ENCODE results near the gene ING1.
"Not testable (repeated sequence)": the region's sequence is repeated elsewhere in the genome, so short reads cannot be mapped to it uniquely, and the experiment has no call there.

Gene ING1

GRCh38 chr13:110715395-110716246 lies 2.1 kb downstream of the ING1 start:
- DNase-seq (ENCODE audit: low read depth in 2 of 2), result peak; percentile 100

GRCh38 chr13:110716247-110716515 lies 2.7 kb downstream of the ING1 start:
- no peak for DNase-seq (ENCODE audit: low read depth in 2 of 2)

- DNase-seq (ENCODE audit: low read depth in 2 of 2), result no peak
Observed at GRCh38 chr13:110719036-110719710, 5.7 kb downstream of the ING1 start.

- DNase-seq (ENCODE audit: low read depth in 2 of 2), result no peak
Observed at GRCh38 chr13:110722971-110723370, 9.5 kb downstream of the ING1 start.

DNA sequence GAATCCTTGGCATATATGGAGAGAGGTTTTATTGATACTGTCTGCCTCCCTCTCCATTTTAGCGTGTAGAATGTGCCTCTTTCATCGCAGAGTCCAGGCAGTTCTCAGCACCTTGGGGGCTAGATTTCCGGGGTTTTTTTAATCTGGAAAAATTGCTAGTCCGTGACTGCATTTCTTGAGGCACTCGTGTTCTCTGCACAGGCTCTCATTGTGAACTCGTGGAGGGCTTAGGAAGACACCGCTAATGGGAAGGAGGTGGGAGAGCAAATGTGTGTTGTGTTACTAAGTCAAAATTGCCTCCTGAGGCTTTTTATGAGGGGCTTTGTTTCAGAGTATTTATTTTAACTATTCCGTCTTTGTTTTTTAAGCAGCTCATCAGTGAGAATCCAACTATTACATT lies 10.1 kb downstream of the ING1 start:
- no peak for DNase-seq (ENCODE audit: low read depth in 2 of 2)

DNA sequence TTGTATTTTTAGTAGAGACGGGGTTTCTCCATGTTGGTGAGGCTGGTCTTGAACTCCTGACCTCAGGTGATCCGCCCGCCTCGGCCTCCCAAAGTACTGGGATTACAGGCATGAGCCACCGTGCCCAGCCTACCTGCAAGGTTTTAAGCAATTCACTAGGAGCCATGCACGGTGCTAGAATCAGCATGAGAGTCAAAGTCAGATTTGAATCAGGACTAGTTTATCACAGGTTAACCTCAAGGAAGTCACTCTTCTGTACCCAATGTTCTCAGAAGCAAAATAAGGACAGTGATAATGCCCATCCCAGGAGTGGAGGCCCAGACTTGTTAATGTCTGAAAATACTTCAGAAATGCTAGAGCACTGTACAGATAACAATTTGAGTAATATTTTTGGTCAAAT lies 12.7 kb downstream of the ING1 start:
- DNase-seq (ENCODE audit: low read depth in 2 of 2), result not testable (repeated sequence)

DNA sequence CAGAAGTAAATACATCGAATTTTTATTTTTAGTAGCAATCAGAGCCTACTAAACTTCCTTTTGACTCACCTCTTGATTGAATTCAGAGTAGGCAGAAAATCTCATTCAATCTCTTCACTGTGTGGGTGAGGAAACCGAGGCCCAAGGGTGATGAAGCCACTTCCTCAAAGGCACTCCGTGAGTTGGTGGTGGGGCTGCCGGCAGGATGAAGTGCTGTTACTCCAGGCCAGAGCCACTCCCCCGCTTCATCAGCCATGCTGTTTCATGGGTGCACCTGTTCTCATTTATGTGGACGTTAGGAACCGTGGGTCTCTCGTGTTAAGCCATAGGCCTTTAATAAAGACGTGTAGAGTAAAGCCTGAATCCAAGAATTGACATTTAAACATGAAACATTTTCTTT lies 13.2 kb downstream of the ING1 start:
- no peak for DNase-seq (ENCODE audit: low read depth in 2 of 2)

GRCh38 chr13:110731072-110731471 lies 17.6 kb downstream of the ING1 start:
- no peak for DNase-seq (ENCODE audit: low read depth in 2 of 2)

DNA sequence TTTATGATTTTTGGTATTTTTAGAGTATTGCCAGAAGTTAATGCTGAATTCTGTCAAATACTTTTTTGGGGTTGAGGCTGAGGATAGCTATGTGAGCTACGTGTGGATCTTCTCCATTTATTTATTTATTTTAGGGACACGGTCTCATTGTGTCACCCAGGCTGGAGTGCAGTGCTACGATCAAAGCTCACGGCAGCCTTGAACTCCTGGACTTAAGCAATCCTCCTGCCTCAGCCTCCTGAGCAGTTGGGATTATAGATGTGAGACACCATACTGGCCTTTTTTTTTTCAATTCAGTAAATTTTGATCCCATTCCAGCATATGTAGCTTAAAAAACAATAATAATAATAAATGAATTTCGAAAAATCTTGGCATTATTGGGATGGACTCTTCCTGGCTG lies 21.1 kb downstream of the ING1 start:
- DNase-seq (ENCODE audit: low read depth in 2 of 2), result no peak

DNA sequence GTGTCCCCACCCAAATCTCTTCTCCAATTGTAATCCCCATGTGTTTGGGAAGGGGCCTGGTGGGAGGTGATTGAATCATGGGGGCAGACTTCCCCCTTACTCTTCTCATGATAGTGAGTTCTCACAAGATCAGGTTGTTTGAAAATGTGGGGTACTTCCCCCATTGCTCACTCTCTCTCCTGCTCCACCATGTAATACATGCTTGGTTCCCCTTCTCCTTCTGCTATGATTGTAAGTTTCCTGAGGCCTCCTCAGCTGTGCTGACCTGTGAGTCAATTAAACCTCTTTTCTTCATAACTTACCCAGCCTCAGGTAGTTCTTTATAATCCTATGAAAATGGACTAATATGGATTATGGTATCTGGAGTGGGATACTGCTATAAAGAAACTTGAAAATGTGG lies 24.1 kb downstream of the ING1 start:
- DNase-seq (ENCODE audit: low read depth in 2 of 2), result no peak

GRCh38 chr13:110743687-110744086 lies 30.2 kb downstream of the ING1 start:
- DNase-seq (ENCODE audit: low read depth in 2 of 2), result no peak

DNA sequence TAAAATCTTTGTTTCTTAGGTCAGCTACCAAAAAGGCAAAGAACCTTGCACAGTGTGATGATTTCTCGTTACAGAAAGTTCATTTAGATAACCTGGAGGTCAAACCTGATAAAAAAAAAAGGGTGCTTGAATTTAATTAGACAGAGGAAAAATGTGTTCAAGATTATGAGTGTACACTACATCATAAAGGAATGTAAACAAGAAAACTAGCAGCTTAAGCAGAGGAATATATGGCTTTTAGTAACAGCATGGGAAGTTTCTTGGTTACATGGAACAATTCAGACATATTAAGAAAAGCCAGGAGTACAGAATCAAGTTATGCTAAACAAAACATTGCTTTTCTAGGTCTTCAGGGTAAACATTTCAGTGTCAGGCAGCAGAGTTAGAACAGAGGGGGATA lies 32.9 kb downstream of the ING1 start:
- no peak for DNase-seq (ENCODE audit: low read depth in 2 of 2)

DNA sequence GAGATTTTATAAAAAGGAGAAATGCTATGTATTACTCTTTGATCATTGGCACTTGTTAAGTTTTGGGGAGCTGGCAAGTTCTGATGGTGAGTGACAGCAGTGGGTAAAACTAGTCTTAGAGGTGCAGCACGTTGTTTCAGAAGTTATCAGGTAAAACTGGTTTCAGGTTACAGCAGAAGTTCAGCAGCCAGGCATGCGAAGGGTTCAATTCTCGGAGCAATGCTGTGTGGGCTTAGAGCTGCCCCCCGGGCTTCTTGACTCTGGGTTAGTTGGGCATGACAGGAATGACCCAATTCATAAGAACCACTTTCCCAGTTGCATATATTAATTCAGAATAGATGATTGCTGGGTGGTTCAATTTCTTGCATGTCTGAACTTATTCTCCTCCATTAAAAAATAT lies 34.8 kb downstream of the ING1 start:
- DNase-seq (ENCODE audit: low read depth in 2 of 2), result no peak

- peak in 1 of 2 experiments; percentile 25 for DNase-seq (ENCODE audit: low read depth in 2 of 2)
Observed at GRCh38 chr13:110756219-110756631, 42.7 kb downstream of the ING1 start.

DNA sequence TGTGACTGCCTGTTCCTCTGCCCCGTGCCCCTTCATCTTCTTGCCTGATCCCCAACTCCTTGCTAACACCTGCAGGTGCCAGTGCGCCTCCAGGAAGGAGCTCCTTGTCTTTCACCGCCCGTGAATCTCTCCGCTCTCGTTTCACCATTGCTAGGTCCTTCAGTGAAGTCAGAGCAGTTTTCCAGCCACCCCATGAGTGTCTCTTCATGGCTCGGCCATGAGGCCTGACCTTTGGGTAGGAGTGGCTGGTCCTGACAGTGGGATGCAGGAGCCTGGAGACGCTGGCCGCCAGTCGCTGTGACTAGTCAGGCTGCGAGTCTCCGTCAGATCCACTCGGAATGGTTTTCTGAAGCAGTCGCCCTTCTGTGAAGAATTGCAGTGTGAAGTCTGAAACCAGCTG lies 43.8 kb downstream of the ING1 start:
- no peak for DNase-seq (ENCODE audit: low read depth in 2 of 2)

DNA sequence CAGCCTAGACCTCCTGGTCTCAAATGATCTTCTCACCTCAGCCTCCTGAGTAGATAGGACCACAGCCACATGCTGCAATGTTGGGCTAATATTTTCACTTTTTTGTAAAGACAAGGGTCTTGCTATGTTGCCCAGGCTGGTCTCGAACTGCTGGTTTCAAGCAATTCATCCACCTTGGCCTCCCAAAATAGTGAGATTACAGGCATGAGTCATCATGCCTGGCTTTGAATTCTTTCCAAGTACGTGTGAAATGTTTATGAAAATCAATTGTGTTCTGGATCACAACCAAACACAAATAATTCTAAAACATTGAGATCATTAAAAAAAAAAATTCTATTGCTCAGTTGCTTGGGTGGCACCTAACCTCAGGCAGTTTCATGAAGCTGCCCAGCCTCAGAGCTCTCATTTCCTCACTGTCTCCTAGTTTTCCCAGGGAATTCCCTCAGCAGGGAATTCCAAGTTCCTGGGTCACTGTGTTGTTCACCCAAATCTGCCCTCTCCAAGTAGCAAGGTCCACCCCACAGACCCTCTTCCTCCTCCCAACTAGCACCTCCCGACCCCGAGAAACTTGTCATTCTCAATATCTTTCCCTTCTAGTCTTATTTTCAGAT lies 44.8 kb downstream of the ING1 start:
- no peak for DNase-seq (ENCODE audit: low read depth in 2 of 2)

- DNase-seq (ENCODE audit: low read depth in 2 of 2), result no peak
Observed at GRCh38 chr13:110759710-110760109, 46.2 kb downstream of the ING1 start.

DNA sequence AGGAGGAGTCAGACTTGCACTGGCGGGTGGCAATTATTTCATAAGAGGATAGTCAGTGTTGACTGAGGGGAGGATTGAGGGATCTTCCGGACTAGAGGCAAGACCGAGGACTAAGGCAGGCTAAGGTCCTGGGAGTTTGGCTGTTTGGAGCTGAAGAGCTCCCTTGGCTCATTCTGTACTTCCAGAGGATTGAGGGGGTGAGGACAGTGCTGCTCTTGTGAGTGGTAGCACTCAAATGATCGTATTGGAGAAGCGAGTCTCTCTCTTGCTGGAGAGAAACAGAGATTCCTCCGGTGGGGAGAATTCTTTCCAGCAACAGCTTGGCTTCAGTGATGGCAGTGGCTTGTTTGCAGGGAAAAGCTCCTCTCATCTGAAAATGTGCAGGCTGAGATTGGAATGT lies 47.1 kb downstream of the ING1 start:
- DNase-seq (ENCODE audit: low read depth in 2 of 2), result no peak

- DNase-seq (ENCODE audit: low read depth in 2 of 2), result no peak
Observed at GRCh38 chr13:110766671-110767430, 53.4 kb downstream of the ING1 start.

DNA sequence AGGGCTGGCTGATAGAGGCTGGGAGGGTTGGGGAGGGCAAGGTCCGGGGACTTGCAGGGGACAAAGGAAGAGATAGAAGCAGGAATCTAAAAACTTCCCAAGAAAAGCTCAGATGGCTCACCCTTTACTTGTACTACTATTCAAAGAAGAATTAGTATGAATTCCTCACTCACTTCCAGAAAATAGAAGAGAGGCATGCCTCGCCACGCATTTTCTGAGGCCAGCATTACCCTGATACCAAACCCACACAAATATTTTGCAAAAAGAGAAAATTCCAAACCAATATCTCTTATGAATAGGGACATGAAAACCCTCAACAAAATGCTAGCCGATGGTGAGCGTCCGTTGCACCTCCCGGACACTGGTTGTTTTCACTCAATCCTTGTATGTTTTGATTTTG lies 54.0 kb downstream of the ING1 start:
- DNase-seq (ENCODE audit: low read depth in 2 of 2), result no peak

DNA sequence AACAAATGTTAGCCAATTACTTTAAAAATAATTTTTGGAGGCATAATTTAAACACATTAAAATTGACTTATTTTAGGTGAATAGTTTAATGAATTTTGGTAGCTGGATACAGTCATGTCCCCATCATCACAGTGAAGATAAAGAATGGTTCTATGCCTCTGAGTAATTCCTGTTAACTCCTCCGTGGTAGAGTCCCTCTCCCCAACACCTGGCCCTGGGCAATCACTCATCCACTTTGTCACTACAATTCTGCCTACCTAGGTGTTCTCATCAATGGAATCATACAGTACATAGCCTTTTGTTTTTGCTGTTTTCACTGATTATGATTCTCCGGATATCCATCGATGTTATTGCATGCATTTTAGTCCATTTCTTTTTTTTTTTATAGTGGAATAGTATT lies 55.6 kb downstream of the ING1 start:
- DNase-seq (ENCODE audit: low read depth in 2 of 2), result no peak

DNA sequence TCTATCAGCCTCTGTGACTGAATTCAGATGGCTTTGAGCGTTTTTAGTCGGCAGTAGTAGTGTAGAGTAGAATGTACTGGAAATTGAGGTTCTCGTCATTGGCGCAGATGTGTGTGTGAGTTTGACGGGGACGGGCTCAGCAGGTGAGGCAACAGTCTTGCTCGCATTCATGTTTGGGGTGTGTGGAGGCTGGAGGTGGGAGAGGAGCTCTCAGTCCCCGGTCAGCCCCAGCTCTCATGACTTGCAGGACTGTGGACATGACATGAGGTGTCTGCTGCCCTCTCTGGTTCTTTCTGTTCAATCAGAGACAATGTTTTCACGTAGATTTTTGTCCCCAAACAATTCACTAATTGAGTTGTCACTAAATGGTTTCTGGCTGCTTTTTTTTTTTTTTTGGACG lies 57.2 kb downstream of the ING1 start:
- DNase-seq (ENCODE audit: low read depth in 2 of 2), result no peak

All from fibroblast of skin of left quadriceps (primary cell).